Mesodermal cell (in vitro differentiated cells): Measurements from ENCODE around the gene ERO1B. TPM values are rescaled to one million over a fixed set of nuclear protein-coding genes. Genes with fewer than 3 reads are reported as not detected.
"Not testable (repeated sequence)": the region's sequence is repeated elsewhere in the genome, so short reads cannot be mapped to it uniquely, and the experiment has no call there.

Experiments
- H3K27ac ChIP-seq: 2 replicates; pipeline ENCODE4 v1.7.0; 2013; ENCODE audit warnings: mild to moderate bottlenecking, low read depth, low read length, moderate library complexity; ENCODE audit not compliant: severe bottlenecking
- H3K36me3 ChIP-seq: 2 replicates; pipeline ENCODE4 v1.7.1; 2013; ENCODE audit warnings: mild to moderate bottlenecking, low read length, moderate library complexity; ENCODE audit not compliant: control insufficient read depth, insufficient read depth
- H3K4me1 ChIP-seq: one replicate; pipeline ENCODE4 v1.7.1; 2013; ENCODE audit warnings: mild to moderate bottlenecking, low read length; ENCODE audit not compliant: insufficient read depth, control insufficient read depth, poor library complexity, severe bottlenecking
- H3K4me3 ChIP-seq: 2 replicates; pipeline ENCODE4 v1.7.0; 2013; ENCODE audit warnings: low read length, control low read depth, mild to moderate bottlenecking; ENCODE audit not compliant: insufficient read depth, poor library complexity, severe bottlenecking; ENCODE audit errors: extremely low read depth
- H3K9me3 ChIP-seq: 2 replicates; pipeline ENCODE4 v1.7.1; 2013; ENCODE audit warnings: mild to moderate bottlenecking, low read length, moderate library complexity; ENCODE audit not compliant: control insufficient read depth
- WGBS, 2 experiments: methylation state at CpG; one replicate each; pipeline ENCODE4 v1.1.5; 2013; ENCODE audit warnings: missing lambda C conversion rate in 2 of 2; ENCODE audit not compliant: insufficient coverage in 2 of 2; 5-methylcytosine and 5-hydroxymethylcytosine counted together
- polyA plus RNA-seq, 2 experiments: library from polyadenylated mRNA; stranded (reverse); fragments of 50-300 nt; gene quantifications; one replicate each; pipeline ENCODE4 v1.2.3, GENCODE V29; 2013

The ERO1B gene, protein sequence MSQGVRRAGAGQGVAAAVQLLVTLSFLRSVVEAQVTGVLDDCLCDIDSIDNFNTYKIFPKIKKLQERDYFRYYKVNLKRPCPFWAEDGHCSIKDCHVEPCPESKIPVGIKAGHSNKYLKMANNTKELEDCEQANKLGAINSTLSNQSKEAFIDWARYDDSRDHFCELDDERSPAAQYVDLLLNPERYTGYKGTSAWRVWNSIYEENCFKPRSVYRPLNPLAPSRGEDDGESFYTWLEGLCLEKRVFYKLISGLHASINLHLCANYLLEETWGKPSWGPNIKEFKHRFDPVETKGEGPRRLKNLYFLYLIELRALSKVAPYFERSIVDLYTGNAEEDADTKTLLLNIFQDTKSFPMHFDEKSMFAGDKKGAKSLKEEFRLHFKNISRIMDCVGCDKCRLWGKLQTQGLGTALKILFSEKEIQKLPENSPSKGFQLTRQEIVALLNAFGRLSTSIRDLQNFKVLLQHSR
- 4.5 TPM for polyA plus RNA-seq (2013, experiment 1 of 2)
- 6.1 TPM for polyA plus RNA-seq (2013, experiment 2 of 2)

DNA sequence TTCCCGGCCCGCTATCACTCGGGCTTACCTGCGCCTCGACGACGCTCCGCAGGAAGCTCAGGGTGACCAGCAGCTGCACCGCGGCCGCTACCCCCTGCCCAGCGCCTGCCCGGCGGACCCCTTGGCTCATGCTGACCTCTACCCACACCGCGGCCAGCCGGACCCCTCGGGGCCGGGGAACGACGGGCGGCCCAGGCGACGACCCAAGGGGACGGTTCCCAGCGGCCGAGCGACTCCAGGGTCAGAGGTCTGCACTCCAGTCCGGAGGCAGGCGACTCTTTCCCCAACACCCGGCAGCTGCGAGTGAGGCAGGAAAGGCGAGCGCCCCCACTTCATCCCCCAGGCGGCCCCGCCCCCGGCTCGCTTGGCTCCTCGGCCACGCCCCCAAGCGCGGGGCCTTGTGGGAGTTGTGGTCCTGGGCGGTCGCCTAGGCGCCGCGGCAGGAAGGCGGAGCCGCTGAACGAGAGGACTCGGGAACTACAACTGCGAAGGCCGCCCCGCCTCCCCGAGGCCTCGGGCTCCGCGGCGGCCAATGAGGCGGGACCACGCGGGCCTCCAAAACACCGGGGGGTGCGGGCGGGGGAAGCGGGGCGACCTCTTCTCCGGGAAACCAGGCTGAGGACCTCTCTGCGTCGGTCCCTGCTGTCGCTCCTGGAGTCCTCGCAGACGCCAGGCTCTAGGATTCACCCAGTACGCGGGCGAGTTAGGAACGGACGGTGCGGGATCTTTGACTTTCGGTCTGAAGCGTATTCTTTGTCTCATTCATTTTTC is at the start of gene ERO1B:
Gene ERO1B (minus strand): TSS at position 305 of the 771 bp plus-strand sequence. CDS start 175 bp downstream, at position 130.
- 0 to 1% methylated on average over 45 to 60 of the region's 81 CpGs for WGBS, 2 experiments
- H3K36me3 ChIP-seq, result no peaks in the 10 kb centered on the region
- no peaks in the 10 kb centered on the region for H3K9me3 ChIP-seq
- peak within 1 kb of the TSS; percentile 68 for H3K4me3 ChIP-seq
- no peaks in the 10 kb centered on the region for H3K4me1 ChIP-seq
- H3K27ac ChIP-seq, result no peak within 1 kb of the TSS

DNA sequence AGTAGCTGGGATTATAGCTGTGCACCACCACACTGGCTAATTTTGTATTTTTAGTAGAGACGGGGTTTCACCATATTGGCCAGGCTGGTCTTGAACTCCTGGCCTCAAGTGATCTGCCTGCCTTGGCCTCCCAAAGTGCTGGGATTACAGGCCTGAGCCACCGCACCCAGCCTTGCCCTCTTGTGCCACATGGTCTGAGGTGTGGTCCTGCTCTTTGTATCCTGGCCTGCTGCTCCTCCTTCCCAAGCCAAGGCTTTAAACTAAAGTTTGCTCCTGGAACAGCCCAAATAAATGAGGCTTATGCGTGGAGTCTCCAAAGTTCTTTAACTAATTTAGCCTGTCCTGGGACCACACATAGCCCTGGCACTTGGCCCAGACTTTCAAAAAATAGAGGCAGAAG is 49.7 kb upstream of the ERO1B start:
- not testable (repeated sequence) for H3K4me1 ChIP-seq, H3K27ac ChIP-seq, H3K36me3 ChIP-seq, H3K4me3 ChIP-seq, H3K9me3 ChIP-seq
- WGBS, 2 experiments, result 91 to 100% methylated on average over 3 of the region's 3 CpGs

DNA sequence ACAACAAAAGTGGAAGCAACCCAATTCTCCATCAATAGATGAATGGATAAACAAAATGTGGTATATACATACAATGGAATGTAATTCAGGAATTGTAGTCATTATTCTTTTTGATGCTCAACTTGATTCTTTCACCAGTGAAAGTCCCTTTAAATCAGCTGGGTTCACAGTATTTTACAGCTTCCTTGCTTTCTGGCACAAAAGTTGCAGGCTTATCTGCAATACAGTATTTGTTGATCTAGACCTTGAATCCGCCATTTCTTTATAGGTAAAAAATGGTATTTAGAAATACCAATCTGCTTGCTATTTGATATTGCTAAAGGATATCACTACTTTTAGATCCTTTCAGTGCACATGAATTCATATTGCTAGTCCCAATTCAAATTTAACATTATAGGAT is 44.7 kb upstream of the ERO1B start:
- H3K4me3 ChIP-seq, result no peak overlapping the region
- no peaks in the 10 kb centered on the region for H3K4me1 ChIP-seq
- no peak overlapping the region for H3K27ac ChIP-seq
- H3K9me3 ChIP-seq, result no peaks in the 10 kb centered on the region
- H3K36me3 ChIP-seq, result no peaks in the 10 kb centered on the region
- WGBS, 2 experiments, result no CpG with 5 or more reads among the region's 1 CpG

DNA sequence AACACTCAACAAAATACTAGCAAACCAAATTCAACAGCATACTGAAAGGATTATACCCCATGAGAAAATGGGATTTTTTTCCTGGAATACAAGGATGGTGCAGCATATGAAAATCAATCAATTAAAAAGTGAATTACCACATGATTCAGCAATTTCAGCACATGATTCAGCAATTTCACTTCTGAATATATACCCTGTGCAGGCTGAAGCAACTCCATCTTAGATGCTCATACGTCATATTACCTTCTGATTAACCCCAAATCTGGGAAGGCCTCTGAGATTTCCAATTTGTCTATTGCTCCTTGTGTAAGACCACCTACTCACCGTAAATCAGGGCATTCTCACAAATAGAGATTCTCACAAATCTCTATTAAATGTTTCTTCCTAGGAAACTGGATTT is 43.8 kb upstream of the ERO1B start:
- H3K27ac ChIP-seq, result no peak overlapping the region

DNA sequence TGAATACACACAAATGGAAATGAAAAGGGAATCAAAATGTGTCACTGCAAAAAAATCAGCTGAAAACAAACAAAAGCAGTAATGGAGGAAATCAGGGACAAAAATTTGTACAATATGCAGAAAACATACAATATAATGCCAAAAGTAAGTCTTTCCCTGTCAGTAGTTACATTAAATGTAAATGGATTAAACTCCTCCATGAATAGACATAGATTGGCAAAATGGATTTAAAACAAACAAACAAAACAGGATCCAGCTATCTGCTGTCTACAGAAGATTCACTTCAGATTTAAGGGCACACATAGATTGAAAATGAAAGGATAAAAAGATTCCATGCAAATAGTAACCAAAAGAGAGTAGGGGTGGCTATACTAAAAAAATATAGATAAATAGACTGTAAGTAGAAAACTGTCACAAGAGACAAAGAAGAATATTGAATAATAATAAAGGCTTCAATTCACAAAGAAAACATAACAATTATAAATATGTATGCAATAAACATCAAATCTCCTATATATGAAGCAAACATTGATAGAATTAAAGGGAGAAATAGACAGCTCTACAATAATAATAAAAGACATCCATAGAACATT is 42.2 kb upstream of the ERO1B start:
- Histone ChIP-seq H3K4me3 (no peak overlapping the region), H3K4me1 (no peaks in the 10 kb centered on the region)

More for the DNA sequence above, 43.8 kb upstream of the ERO1B start:
- Histone ChIP-seq H3K4me3 (no peak overlapping the region), H3K4me1 (no peaks in the 10 kb centered on the region), H3K36me3 (no peaks in the 10 kb centered on the region), H3K9me3 (no peaks in the 10 kb centered on the region)
- WGBS, 2 experiments, result 87 to 94% methylated on average over 2 of the region's 2 CpGs

DNA sequence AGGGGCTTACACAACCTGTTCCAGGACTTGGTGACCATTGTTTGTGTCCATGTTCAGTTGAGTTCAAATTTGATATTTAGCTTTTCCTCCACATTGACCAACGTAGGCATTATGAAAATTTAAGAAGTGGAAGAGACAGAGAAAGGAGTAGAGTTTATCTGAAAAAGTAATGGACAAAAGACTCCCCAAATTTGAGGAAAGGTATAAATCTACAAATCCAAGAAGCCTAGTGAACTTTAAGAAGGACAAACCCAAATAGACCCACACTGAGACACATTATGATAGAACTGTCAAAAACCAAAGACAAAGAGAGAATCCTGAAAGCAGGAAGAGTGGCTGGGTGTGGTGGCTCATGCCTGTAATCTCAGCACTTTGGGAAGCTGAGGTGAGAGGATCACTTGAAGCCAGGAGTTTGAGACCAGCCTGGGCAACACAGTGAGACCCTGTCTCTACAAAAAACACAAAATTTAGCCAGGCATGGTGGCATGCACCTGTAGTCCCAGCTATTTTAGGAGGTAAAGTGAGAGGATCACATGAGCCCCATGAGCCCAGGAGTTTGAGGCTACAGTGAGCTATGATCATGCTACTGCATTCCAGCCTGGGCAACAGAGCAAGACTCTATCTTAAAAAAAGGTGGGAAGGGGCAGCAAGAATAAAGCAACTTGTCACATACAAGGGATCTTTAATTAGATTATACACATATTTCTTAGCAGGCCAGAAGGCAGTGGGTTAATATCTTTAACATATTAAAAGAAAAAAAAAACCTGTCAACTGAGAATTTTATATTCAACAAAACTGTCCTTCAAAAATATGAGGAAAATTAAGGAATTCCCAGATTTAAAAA is 41.0 kb upstream of the ERO1B start:
- no CpG with 5 or more reads among the region's 1 CpG for WGBS, 2 experiments
- H3K36me3 ChIP-seq, result no peaks in the 10 kb centered on the region
- H3K4me3 ChIP-seq, result no peak overlapping the region
- no peaks in the 10 kb centered on the region for H3K9me3 ChIP-seq
- no peaks in the 10 kb centered on the region for H3K4me1 ChIP-seq
- no peak overlapping the region for H3K27ac ChIP-seq

More for the DNA sequence above, 42.2 kb upstream of the ERO1B start:
- Histone ChIP-seq H3K9me3 (no peaks in the 10 kb centered on the region), H3K27ac (no peak overlapping the region), H3K36me3 (no peaks in the 10 kb centered on the region)

DNA sequence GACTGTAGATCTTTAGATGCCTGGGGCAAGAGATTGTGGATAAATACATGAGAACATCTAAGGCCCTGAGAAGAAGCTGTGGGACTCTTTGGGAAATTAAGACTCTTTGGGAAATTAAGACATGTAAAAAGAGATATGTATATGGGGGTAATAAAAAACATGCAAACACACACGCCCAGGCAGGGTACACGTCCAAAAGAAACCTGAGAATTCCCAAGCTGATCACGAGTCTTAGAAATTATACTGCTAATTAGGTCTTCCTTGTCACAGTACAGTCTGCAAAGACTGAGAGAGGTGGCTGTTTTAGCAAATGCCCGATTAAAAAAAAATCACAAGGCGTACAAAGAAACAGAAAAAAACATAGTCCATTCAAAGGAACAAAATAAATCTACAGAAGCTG is 39.3 kb upstream of the ERO1B start:
- Histone ChIP-seq H3K27ac (no peak overlapping the region), H3K4me3 (no peak overlapping the region), H3K4me1 (no peaks in the 10 kb centered on the region), H3K36me3 (no peaks in the 10 kb centered on the region), H3K9me3 (no peaks in the 10 kb centered on the region)
- WGBS, 2 experiments, result 77 to 100% methylated on average over 2 to 5 of the region's 5 CpGs

DNA sequence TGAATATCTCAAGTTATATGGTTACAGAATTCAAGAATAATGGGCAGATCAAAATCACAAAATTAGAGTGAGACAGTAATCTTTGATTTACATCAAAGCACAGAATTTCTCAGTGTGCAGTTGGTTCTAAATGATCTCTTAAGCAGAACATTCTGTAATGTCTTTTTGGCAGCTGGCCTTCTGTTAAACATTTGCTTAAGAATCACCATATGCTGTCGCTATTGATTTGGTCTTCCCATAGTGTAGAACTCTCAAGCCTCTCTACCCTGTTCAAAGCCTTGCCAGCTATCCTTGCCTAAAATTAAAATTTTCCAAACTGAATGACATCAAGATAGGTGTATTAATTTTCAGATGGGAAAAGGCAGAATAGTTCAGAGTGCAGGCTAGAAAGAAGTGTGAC is 38.9 kb upstream of the ERO1B start:
- H3K27ac ChIP-seq, result no peak overlapping the region
- 100% methylated on average over 1 of the region's 1 CpG; no CpG with 5 or more reads in 1 of the 2 experiments for WGBS, 2 experiments

DNA sequence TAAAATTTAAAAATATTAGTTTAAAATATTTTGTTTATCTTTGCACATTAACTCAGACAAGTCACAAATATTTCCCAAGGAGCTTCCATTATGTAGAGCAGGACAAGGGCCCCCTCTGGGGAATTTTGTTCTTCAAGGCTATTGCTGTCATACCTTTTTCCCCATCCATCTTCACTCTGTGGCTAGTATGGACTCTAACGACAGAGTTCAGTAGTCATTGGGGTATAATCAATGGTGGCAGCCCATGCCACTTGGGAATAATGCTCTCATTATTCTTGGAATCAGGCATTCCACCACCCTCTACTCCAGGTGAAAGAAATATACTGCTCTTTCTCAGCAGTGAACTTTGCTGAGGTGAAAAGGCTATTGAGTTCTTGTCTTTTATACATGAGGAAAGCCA is 38.5 kb upstream of the ERO1B start:
- Histone ChIP-seq H3K9me3 (no peaks in the 10 kb centered on the region), H3K27ac (no peak overlapping the region), H3K4me3 (no peak overlapping the region), H3K36me3 (no peaks in the 10 kb centered on the region), H3K4me1 (no peaks in the 10 kb centered on the region)
- WGBS, 2 experiments, result no CpG with 5 or more reads among the region's 1 CpG

More for the DNA sequence above, 38.9 kb upstream of the ERO1B start:
- Histone ChIP-seq H3K9me3 (no peaks in the 10 kb centered on the region), H3K4me1 (no peaks in the 10 kb centered on the region), H3K36me3 (no peaks in the 10 kb centered on the region), H3K4me3 (no peak overlapping the region)

DNA sequence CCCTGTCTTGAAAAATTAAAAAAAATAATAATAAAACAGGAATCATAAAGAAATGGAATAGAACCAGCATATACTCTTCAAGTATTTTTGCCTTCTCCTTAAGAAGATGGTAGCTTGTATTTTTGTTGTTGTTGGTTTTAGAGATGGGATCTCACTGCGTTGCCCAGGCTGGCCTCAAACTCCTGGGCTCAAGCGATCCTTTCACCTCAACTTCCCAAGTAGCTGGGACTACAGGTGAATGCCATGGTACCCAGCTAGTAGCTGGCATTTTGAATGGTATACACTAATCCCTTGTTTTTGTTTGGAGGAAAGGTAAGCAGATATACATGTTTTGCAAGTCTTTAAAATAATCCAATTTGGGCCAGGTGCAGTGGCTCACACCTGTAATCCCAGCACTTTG is 34.7 kb upstream of the ERO1B start:
- Histone ChIP-seq H3K4me3 (no peak overlapping the region), H3K4me1 (no peaks in the 10 kb centered on the region), H3K36me3 (no peaks in the 10 kb centered on the region), H3K9me3 (no peaks in the 10 kb centered on the region), H3K27ac (no peak overlapping the region)
- WGBS, 2 experiments, result no CpG with 5 or more reads among the region's 2 CpGs
